Astrocyte (in vitro differentiated cells and primary cell): ENCODE measurements around the gene AFF4. TPM values are rescaled to one million over a fixed set of nuclear protein-coding genes. Genes with fewer than 3 reads are reported as not detected.
"Not testable (repeated sequence)": the region's sequence is repeated elsewhere in the genome, so short reads cannot be mapped to it uniquely, and the experiment has no call there.

Experiments
- DNase-seq: peaks from one replicate; pipeline ENCODE4 v3.0.0-alpha.2; 2010; ENCODE audit warnings: low read depth
- FAIRE-seq: peaks from 2 replicates; lab custom pipeline; 2011; peaks lifted over from hg19 to GRCh38; lab: Jason Lieb, UNC
- H2AFZ ChIP-seq: 2 replicates; pipeline ENCODE4 v1.6.0; 2012; ENCODE audit warnings: low read depth, low read length, inconsistent platforms
- H3K27ac ChIP-seq: 2 replicates; pipeline ENCODE4 v1.5.1; 2011; ENCODE audit warnings: low read depth, low read length, inconsistent platforms
- H3K27me3 ChIP-seq: 2 replicates; pipeline ENCODE4 v1.6.0; 2011; ENCODE audit warnings: low read length, inconsistent platforms; ENCODE audit not compliant: insufficient read depth
- H3K36me3 ChIP-seq: 2 replicates; pipeline ENCODE4 v1.5.1; 2011; ENCODE audit warnings: low read length, inconsistent platforms; ENCODE audit not compliant: insufficient read depth
- H3K4me1 ChIP-seq: 2 replicates; pipeline ENCODE4 v1.5.1; 2011; ENCODE audit warnings: low read length, inconsistent platforms; ENCODE audit not compliant: insufficient read depth
- H3K4me2 ChIP-seq: 2 replicates; pipeline ENCODE4 v1.6.0; 2012; ENCODE audit warnings: low read length, inconsistent platforms
- H3K4me3 ChIP-seq: 2 replicates; pipeline ENCODE4 v1.5.1; 2011; ENCODE audit warnings: low read depth, mild to moderate bottlenecking, low read length, inconsistent platforms; ENCODE audit not compliant: insufficient read depth
- H3K79me2 ChIP-seq: 2 replicates; pipeline ENCODE4 v1.6.0; 2012; ENCODE audit warnings: mild to moderate bottlenecking, low read length, inconsistent platforms; ENCODE audit not compliant: insufficient read depth
- H3K9ac ChIP-seq: 2 replicates; pipeline ENCODE4 v1.6.0; 2012; ENCODE audit warnings: mild to moderate bottlenecking, low read length, inconsistent platforms
- H3K9me3 ChIP-seq: 2 replicates; pipeline ENCODE4 v1.5.1; 2012; ENCODE audit warnings: low read depth, mild to moderate bottlenecking, low read length, inconsistent platforms; ENCODE audit not compliant: insufficient read depth
- H4K20me1 ChIP-seq: 2 replicates; pipeline ENCODE4 v1.6.0; 2012; ENCODE audit warnings: low read length, inconsistent platforms; ENCODE audit not compliant: insufficient read depth
- H3K27ac Mint-ChIP-seq: one replicate; pipeline ENCODE4 v1.8.0; 2021; ENCODE audit warnings: mild to moderate bottlenecking, mixed read lengths; ENCODE audit not compliant: unreplicated experiment
- H3K27me3 Mint-ChIP-seq: one replicate; pipeline ENCODE4 v1.8.0; 2021; ENCODE audit warnings: low read depth, mixed read lengths; ENCODE audit not compliant: unreplicated experiment
- H3K36me3 Mint-ChIP-seq: one replicate; pipeline ENCODE4 v1.8.0; 2021; ENCODE audit warnings: low read depth, mixed read lengths; ENCODE audit not compliant: unreplicated experiment
- H3K4me1 Mint-ChIP-seq: one replicate; pipeline ENCODE4 v1.8.0; 2021; ENCODE audit warnings: low read depth, mixed read lengths; ENCODE audit not compliant: unreplicated experiment
- H3K4me3 Mint-ChIP-seq: one replicate; pipeline ENCODE4 v1.8.0; 2021; ENCODE audit warnings: mild to moderate bottlenecking, moderate library complexity, mixed read lengths; ENCODE audit not compliant: unreplicated experiment
- H3K9me3 Mint-ChIP-seq: one replicate; pipeline ENCODE4 v1.8.0; 2021; ENCODE audit warnings: mild to moderate bottlenecking, mixed read lengths; ENCODE audit not compliant: unreplicated experiment
- CTCF ChIP-seq: IDR thresholded peaks from 2 replicates; pipeline ENCODE4 v1.5.1; 2011; ENCODE audit warnings: low read depth, mild to moderate bottlenecking, inconsistent platforms, low read length, moderate library complexity; ENCODE audit not compliant: insufficient read depth
- EZH2 ChIP-seq: IDR thresholded peaks from 2 replicates; pipeline ENCODE4 v1.6.1; 2012; ENCODE audit warnings: mild to moderate bottlenecking, low read length, inconsistent platforms; ENCODE audit not compliant: insufficient read depth
- total RNA-seq: library from RNA; stranded (reverse); gene quantifications from 2 replicates; pipeline ENCODE4 v1.2.1, GENCODE V29; 2021

The AFF4 gene
- total RNA-seq, 1 donor from 2014 or later = 163 TPM

GRCh38 chr5:132856011-132856410 is 107.4 kb downstream of the AFF4 start:
- no peak for TF ChIP-seq CTCF
- TF ChIP-seq EZH2 = no peak
- FAIRE-seq = no peak

GRCh38 chr5:132854992-132855391 is 108.4 kb downstream of the AFF4 start:
- FAIRE-seq, H3K27ac Mint-ChIP-seq, H2AFZ ChIP-seq, H3K4me3 Mint-ChIP-seq, H3K9ac ChIP-seq, H4K20me1 ChIP-seq, H3K36me3 ChIP-seq, H3K27me3 ChIP-seq, H3K27ac ChIP-seq, H3K79me2 ChIP-seq, H3K9me3 ChIP-seq, H3K27me3 Mint-ChIP-seq, H3K9me3 Mint-ChIP-seq, H3K4me2 ChIP-seq, H3K4me1 Mint-ChIP-seq, H3K4me1 ChIP-seq, H3K36me3 Mint-ChIP-seq, H3K4me3 ChIP-seq, DNase-seq: not testable (repeated sequence)

More at GRCh38 chr5:132856011-132856410, 107.4 kb downstream of the AFF4 start:
- Histone ChIP-seq H3K4me2 (no peak overlapping the region), H3K4me3 (no peak overlapping the region), H3K4me1 (no peaks in the 10 kb centered on the region), H3K27me3 (no peaks in the 10 kb centered on the region), H2AFZ (no peak overlapping the region), H3K9ac (no peak overlapping the region), H3K9me3 (no peaks in the 10 kb centered on the region), H3K79me2 (no peaks in the 10 kb centered on the region), H3K36me3 (no peaks in the 10 kb centered on the region), H4K20me1 (no peaks in the 10 kb centered on the region), H3K27ac (no peak overlapping the region)
- Mint-ChIP-seq H3K4me1 (peaks cover 2% of the 10 kb centered on the region), H3K36me3 (no peaks in the 10 kb centered on the region), H3K9me3 (no peaks in the 10 kb centered on the region), H3K4me3 (no peak overlapping the region), H3K27me3 (no peaks in the 10 kb centered on the region), H3K27ac (no peak overlapping the region)
- no peak for DNase-seq

GRCh38 chr5:132854301-132854700 is 109.1 kb downstream of the AFF4 start:
- no peak for FAIRE-seq
- no peak overlapping the region for H3K27ac ChIP-seq
- no peak overlapping the region for H3K4me3 Mint-ChIP-seq
- peaks cover 9% of the 10 kb centered on the region for H3K4me1 Mint-ChIP-seq
- no peak for TF ChIP-seq EZH2
- no peak for TF ChIP-seq CTCF
- H2AFZ ChIP-seq = no peak overlapping the region
- no peaks in the 10 kb centered on the region for H3K9me3 Mint-ChIP-seq
- H3K27me3 ChIP-seq = no peaks in the 10 kb centered on the region
- no peaks in the 10 kb centered on the region for H3K36me3 Mint-ChIP-seq
- no peaks in the 10 kb centered on the region for H3K9me3 ChIP-seq
- no peak overlapping the region for H3K4me3 ChIP-seq
- H3K27ac Mint-ChIP-seq = no peak overlapping the region
- no peaks in the 10 kb centered on the region for H3K79me2 ChIP-seq
- H3K36me3 ChIP-seq = no peaks in the 10 kb centered on the region
- DNase-seq = peak; percentile 41
- H4K20me1 ChIP-seq = no peaks in the 10 kb centered on the region
- H3K27me3 Mint-ChIP-seq = no peaks in the 10 kb centered on the region
- H3K4me2 ChIP-seq = no peak overlapping the region
- no peaks in the 10 kb centered on the region for H3K4me1 ChIP-seq
- H3K9ac ChIP-seq = no peak overlapping the region
